GM19043 (cell line): Measurements from ENCODE around the gene IL2RA.
"Not testable (repeated sequence)": the region's sequence is repeated elsewhere in the genome, so short reads cannot be mapped to it uniquely, and the experiment has no call there.

Source experiments
- ATAC-seq: cut with Tn5 transposase; IDR thresholded peaks from one replicate; pipeline ENCODE4 v1.9.1; 2021; ENCODE audit warnings: low read depth; ENCODE audit not compliant: unreplicated experiment

IL2RA gene

DNA sequence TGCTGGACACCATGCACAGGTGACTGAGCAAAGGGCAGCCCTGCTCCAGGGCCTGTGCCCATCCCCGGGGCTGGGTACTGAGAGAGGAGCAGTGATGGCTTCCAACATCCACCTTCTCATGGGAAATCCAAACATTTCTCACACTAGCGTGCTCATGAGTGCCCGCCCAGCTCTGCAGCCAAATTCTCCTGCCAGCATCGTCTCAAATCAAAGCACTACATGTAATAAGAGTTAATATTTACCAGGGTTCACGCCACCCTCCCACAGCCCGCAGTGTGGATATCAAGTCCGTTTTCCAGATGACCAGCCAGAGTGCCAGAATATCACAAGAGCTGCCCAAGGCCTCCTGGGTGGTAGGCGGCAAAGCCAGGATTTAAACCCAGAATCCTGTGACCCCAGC is 96.9 kb downstream of the IL2RA start:
- ATAC-seq, result no peak

DNA sequence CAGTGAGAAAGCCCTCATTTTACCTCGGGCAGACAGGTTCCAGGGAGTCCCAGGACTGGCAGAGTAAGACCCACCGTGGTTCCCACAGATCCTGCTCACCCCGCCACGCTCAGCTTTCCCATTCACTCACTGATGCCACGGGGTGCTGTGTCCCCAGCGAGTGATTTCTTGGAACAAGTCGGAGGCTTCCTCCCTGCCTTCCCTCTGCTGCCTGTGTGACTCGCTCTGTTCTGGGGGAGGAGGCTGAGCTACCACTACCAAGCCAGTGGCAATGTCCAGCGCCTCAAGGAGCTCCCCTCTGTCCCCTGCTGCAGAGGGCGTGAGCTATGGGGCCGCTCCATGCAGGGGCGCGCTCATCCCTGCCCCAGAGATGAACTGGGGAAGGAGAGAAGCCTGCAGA is 97.4 kb downstream of the IL2RA start:
- no peak for ATAC-seq

DNA sequence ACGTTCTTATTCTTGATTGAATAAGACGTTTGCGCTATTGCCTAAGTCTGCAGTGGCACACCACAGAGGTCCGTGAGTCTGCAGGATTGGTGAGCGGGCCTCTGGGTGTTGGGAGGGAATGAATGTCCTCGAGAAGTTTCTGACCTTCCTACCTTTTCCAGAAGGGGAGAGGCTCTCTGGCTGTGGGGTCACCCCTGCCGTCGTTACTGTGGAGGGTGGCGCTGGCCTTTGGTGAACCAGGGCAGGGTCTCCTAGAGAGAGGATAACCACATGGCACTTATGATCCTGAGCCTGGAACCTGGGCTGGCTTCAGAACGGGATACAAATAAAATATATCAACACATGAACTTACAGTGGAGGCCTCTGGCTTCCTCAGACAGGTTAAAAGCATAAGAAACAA is 98.6 kb downstream of the IL2RA start:
- no peak for ATAC-seq

DNA sequence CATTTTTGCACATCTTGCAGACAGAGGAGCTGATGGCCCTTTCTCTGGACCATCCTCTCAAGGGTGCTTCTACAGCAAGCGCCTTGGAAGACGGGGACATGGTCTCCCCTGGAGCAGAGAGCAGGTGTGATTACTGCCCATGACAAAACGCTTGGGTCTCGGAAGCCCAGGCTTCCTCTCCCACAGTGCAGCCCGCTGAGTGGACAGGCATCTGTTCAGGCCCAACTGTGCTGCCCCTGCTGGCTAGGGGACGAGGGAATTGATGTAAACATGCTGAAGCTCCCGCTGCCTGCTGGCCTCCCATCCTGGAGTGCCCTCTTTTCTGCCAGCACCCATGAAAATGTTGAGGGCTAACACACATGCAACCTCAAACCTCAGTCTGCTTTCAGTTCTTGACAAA is 99.1 kb downstream of the IL2RA start:
- no peak for ATAC-seq

DNA sequence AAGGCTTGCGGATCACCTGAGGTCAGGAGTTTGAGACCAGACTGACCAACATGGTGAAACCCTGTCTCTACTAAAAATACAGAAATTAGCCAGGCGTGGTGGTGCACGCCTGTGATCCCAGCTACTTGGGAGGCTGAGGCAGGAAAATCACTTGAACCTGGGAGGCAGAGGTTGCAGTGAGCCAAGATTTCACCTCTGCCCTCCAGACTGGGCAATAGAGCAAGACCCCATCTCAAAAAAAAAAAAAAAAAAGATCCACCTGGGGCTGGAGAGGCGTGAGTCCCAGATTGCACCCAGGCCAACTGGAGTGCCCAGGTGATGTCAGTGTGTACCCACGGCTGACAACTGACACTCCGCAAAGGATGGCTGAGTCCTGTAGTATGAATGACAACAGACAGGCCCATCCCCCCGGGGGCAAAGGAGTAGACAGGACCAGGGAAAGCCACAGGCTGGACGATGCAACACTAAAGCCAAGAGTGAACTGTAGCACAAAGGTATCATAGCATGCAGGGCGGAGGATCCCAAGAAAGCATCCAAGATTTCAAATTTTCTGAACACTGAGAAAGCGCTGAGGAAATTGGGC is 99.7 kb downstream of the IL2RA start:
- not testable (repeated sequence) for ATAC-seq

DNA sequence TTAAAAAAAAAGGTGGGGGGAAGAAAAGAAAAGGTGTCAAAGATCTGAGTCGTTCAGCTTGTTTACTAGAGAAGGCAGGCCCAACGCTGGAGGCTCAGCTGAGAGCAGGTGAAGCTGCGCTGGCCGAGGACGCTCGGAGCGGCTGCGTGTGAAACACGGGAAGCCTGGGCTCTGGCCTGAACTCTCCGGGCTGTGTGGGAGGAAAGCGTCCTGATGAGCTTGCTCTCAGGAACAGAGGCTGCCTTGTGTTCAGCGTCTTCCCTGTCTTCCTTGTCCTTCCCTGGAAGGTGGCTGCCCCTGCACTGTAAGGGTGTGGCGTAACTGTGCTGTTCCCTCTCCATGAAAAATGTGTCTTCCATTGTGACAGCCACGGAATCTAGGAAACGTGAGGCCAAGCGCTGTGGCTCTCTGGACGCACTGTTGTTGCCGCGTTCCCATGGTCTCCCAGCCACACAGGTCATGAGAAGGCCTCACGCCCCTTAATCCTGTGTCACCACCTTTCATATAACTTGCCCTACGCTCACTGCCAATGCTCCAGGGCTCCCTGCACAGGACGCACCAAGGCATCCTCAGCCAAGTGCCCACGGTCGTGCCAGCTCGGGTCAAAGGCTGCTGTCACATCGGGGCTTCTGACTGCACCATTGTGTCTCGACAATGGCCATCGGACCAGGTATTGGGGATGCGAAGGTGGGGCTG is 100.6 kb downstream of the IL2RA start:
- no peak for ATAC-seq

DNA sequence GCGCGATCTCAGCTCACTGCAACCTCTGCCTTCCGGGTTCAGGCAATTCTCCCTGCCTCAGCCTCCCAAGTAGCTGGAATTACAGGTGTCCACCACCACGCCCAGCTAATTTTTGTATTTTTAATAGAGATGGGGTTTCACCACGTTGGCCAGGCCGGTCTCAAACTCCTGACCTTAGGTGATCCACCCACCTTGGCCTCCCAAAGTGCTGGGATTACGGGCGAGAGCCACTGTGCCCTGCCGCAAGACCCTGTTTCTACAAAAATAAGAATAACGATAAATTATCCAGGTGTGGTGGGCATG is 101.2 kb downstream of the IL2RA start:
- ATAC-seq, result not testable (repeated sequence)
